ENCODE measurements around the gene ARHGEF26.

ARHGEF26 gene

GRCh38 chr3:154193000-154193615 lies 71.9 kb downstream of the ARHGEF26 start:
- no peaks in the 10 kb centered on the region for H3K36me3 ChIP-seq (ENCODE audit: control insufficient read depth in 4 of 4, insufficient read depth in 4 of 4, low read length in 3 of 4)
- ChIA-PET CTCF (interaction anchor here (1.1 kb wide), 1 partner anchor 59 kb away, joined by 3 read pairs; no protein-coding TSS in a partner anchor), POLR2A (interaction anchor here (0.6 kb wide), 1 partner anchor 52 kb away, joined by 3 read pairs; no protein-coding TSS in a partner anchor)
- no peak overlapping the region for H3K4me3 ChIP-seq (ENCODE audit: control insufficient read depth in 1 of 7, extremely low read depth in 1 of 7, insufficient read depth in 4 of 7, low read depth in 2 of 7, low read length in 6 of 7)
- peak in 2 of 3 donors; percentile 15 to 38 for DNase-seq
- no peaks in the 10 kb centered on the region for H3K9me3 ChIP-seq (ENCODE audit: control extremely low read depth in 1 of 5, control insufficient read depth in 4 of 5, insufficient read depth in 2 of 5, low read depth in 1 of 5, low read length in 4 of 5)
- no CpG with 5 or more reads among the region's 1 CpG for WGBS (ENCODE audit: insufficient coverage)
- H3K27ac ChIP-seq (ENCODE audit: insufficient read depth in 1 of 2, low read depth in 1 of 2, low read length in 2 of 2, poor library complexity in 1 of 2, severe bottlenecking in 2 of 2): no peak overlapping the region
- peaks cover 2 to 34% (median 14%) of the 10 kb centered on the region in 4 experiments for H3K4me1 ChIP-seq (ENCODE audit: control extremely low read depth in 1 of 4, control insufficient read depth in 4 of 4, insufficient read depth in 4 of 4, low read length in 3 of 4)
- H3K27me3 ChIP-seq (replicated peaks in 2 of 5; ENCODE audit: control insufficient read depth in 4 of 5, insufficient read depth in 5 of 5, low read length in 4 of 5): no peaks in the 10 kb centered on the region

- H3K36me3 ChIP-seq (ENCODE audit: control insufficient read depth in 4 of 4, insufficient read depth in 4 of 4, low read length in 3 of 4): no peaks in the 10 kb centered on the region
- DNase-seq: no peak
- peaks cover 2 to 30% (median 14%) of the 10 kb centered on the region in 4 experiments for H3K4me1 ChIP-seq (ENCODE audit: control extremely low read depth in 1 of 4, control insufficient read depth in 4 of 4, insufficient read depth in 4 of 4, low read length in 3 of 4)
- ChIA-PET CTCF (no interaction called here), POLR2A (no interaction called here)
- H3K4me3 ChIP-seq (ENCODE audit: control insufficient read depth in 1 of 7, extremely low read depth in 1 of 7, insufficient read depth in 4 of 7, low read depth in 2 of 7, low read length in 6 of 7): no peak overlapping the region
- WGBS (ENCODE audit: insufficient coverage): 89% methylated on average over 3 of the region's 3 CpGs
- no peak overlapping the region for H3K27ac ChIP-seq (ENCODE audit: insufficient read depth in 1 of 2, low read depth in 1 of 2, low read length in 2 of 2, poor library complexity in 1 of 2, severe bottlenecking in 2 of 2)
- no peaks in the 10 kb centered on the region for H3K27me3 ChIP-seq (replicated peaks in 2 of 5; ENCODE audit: control insufficient read depth in 4 of 5, insufficient read depth in 5 of 5, low read length in 4 of 5)
- peaks cover 0 to 5% (median 0%) of the 10 kb centered on the region in 5 experiments for H3K9me3 ChIP-seq (ENCODE audit: control extremely low read depth in 1 of 5, control insufficient read depth in 4 of 5, insufficient read depth in 2 of 5, low read depth in 1 of 5, low read length in 4 of 5)
These were observed 73.7 kb downstream of the ARHGEF26 start for GRCh38 chr3:154194877-154195276.

GRCh38 chr3:154195620-154196356 lies 74.6 kb downstream of the ARHGEF26 start:
- WGBS (ENCODE audit: insufficient coverage): 38% methylated on average over 6 of the region's 6 CpGs
- H3K9me3 ChIP-seq (ENCODE audit: control extremely low read depth in 1 of 5, control insufficient read depth in 4 of 5, insufficient read depth in 2 of 5, low read depth in 1 of 5, low read length in 4 of 5): peaks cover 0 to 5% (median 0%) of the 10 kb centered on the region in 5 experiments
- POLR2A ChIA-PET: no interaction called here

GRCh38 chr3:154197751-154198150 lies 76.6 kb downstream of the ARHGEF26 start:
- H3K4me1 ChIP-seq (ENCODE audit: control extremely low read depth in 1 of 4, control insufficient read depth in 4 of 4, insufficient read depth in 4 of 4, low read length in 3 of 4): peaks cover 2 to 30% (median 14%) of the 10 kb centered on the region in 4 experiments
- H3K4me3 ChIP-seq (ENCODE audit: control insufficient read depth in 1 of 7, extremely low read depth in 1 of 7, insufficient read depth in 4 of 7, low read depth in 2 of 7, low read length in 6 of 7): no peak overlapping the region
- H3K36me3 ChIP-seq (ENCODE audit: control insufficient read depth in 4 of 4, insufficient read depth in 4 of 4, low read length in 3 of 4): no peaks in the 10 kb centered on the region
- CTCF ChIA-PET: interaction anchor here (1.1 kb wide), 1 partner anchor 13 kb away, joined by 3 read pairs; no protein-coding TSS in a partner anchor
- no peak overlapping the region for H3K27ac ChIP-seq (ENCODE audit: insufficient read depth in 1 of 2, low read depth in 1 of 2, low read length in 2 of 2, poor library complexity in 1 of 2, severe bottlenecking in 2 of 2)
- no peaks in the 10 kb centered on the region for H3K27me3 ChIP-seq (replicated peaks in 2 of 5; ENCODE audit: control insufficient read depth in 4 of 5, insufficient read depth in 5 of 5, low read length in 4 of 5)
- POLR2A ChIA-PET: no interaction called here
- DNase-seq: no peak
- WGBS (ENCODE audit: insufficient coverage): 100% methylated on average over 3 of the region's 4 CpGs
- peaks cover 0 to 5% (median 0%) of the 10 kb centered on the region in 5 experiments for H3K9me3 ChIP-seq (ENCODE audit: control extremely low read depth in 1 of 5, control insufficient read depth in 4 of 5, insufficient read depth in 2 of 5, low read depth in 1 of 5, low read length in 4 of 5)

More at GRCh38 chr3:154195620-154196356, 74.6 kb downstream of the ARHGEF26 start:
- Histone ChIP-seq H3K27me3 (replicated peaks in 2 of 5; ENCODE audit: control insufficient read depth in 4 of 5, insufficient read depth in 5 of 5, low read length in 4 of 5) (no peaks in the 10 kb centered on the region), H3K4me1 (ENCODE audit: control extremely low read depth in 1 of 4, control insufficient read depth in 4 of 4, insufficient read depth in 4 of 4, low read length in 3 of 4) (peaks cover 2 to 30% (median 14%) of the 10 kb centered on the region in 4 experiments), H3K27ac (ENCODE audit: insufficient read depth in 1 of 2, low read depth in 1 of 2, low read length in 2 of 2, poor library complexity in 1 of 2, severe bottlenecking in 2 of 2) (peak overlapping the region in 1 of 2 experiments; percentile 7), H3K36me3 (ENCODE audit: control insufficient read depth in 4 of 4, insufficient read depth in 4 of 4, low read length in 3 of 4) (no peaks in the 10 kb centered on the region), H3K4me3 (ENCODE audit: control insufficient read depth in 1 of 7, extremely low read depth in 1 of 7, insufficient read depth in 4 of 7, low read depth in 2 of 7, low read length in 6 of 7) (peak overlapping the region in 1 of 7 experiments; percentile 1)
- DNase-seq: peak; percentile 19 to 76 (median 60)
- CTCF ChIA-PET: no interaction called here

- H3K27me3 ChIP-seq (replicated peaks in 2 of 5; ENCODE audit: control insufficient read depth in 4 of 5, insufficient read depth in 5 of 5, low read length in 4 of 5): no peaks in the 10 kb centered on the region
- no peak for DNase-seq
- H3K27ac ChIP-seq (ENCODE audit: insufficient read depth in 1 of 2, low read depth in 1 of 2, low read length in 2 of 2, poor library complexity in 1 of 2, severe bottlenecking in 2 of 2): no peak overlapping the region
- no peaks in the 10 kb centered on the region for H3K36me3 ChIP-seq (ENCODE audit: control insufficient read depth in 4 of 4, insufficient read depth in 4 of 4, low read length in 3 of 4)
- H3K9me3 ChIP-seq (ENCODE audit: control extremely low read depth in 1 of 5, control insufficient read depth in 4 of 5, insufficient read depth in 2 of 5, low read depth in 1 of 5, low read length in 4 of 5): peaks cover 0 to 23% (median 2%) of the 10 kb centered on the region in 5 experiments
- H3K4me1 ChIP-seq (ENCODE audit: control extremely low read depth in 1 of 4, control insufficient read depth in 4 of 4, insufficient read depth in 4 of 4, low read length in 3 of 4): no peaks in the 10 kb centered on the region
- H3K4me3 ChIP-seq (ENCODE audit: control insufficient read depth in 1 of 7, extremely low read depth in 1 of 7, insufficient read depth in 4 of 7, low read depth in 2 of 7, low read length in 6 of 7): no peak overlapping the region
- CTCF ChIA-PET: no interaction called here
- POLR2A ChIA-PET: no interaction called here
- WGBS (ENCODE audit: insufficient coverage): 96% methylated on average over 5 of the region's 8 CpGs
These were observed 88.3 kb downstream of the ARHGEF26 start for GRCh38 chr3:154209499-154209898.

GRCh38 chr3:154210986-154211385 lies 89.8 kb downstream of the ARHGEF26 start:
- CTCF ChIA-PET: no interaction called here
- POLR2A ChIA-PET: interaction anchor here (0.7 kb wide), 2 partner anchors 12 to 35 kb away, joined by 4 read pairs; no protein-coding TSS in a partner anchor
- 100% methylated on average over 1 of the region's 1 CpG for WGBS (ENCODE audit: insufficient coverage)

GRCh38 chr3:154214306-154214705 lies 93.1 kb downstream of the ARHGEF26 start:
- Histone ChIP-seq H3K4me1 (ENCODE audit: control extremely low read depth in 1 of 4, control insufficient read depth in 4 of 4, insufficient read depth in 4 of 4, low read length in 3 of 4) (no peaks in the 10 kb centered on the region), H3K27ac (ENCODE audit: insufficient read depth in 1 of 2, low read depth in 1 of 2, low read length in 2 of 2, poor library complexity in 1 of 2, severe bottlenecking in 2 of 2) (no peak overlapping the region), H3K9me3 (ENCODE audit: control extremely low read depth in 1 of 5, control insufficient read depth in 4 of 5, insufficient read depth in 2 of 5, low read depth in 1 of 5, low read length in 4 of 5) (peaks cover 0 to 10% (median 2%) of the 10 kb centered on the region in 5 experiments), H3K36me3 (ENCODE audit: control insufficient read depth in 4 of 4, insufficient read depth in 4 of 4, low read length in 3 of 4) (no peaks in the 10 kb centered on the region), H3K4me3 (ENCODE audit: control insufficient read depth in 1 of 7, extremely low read depth in 1 of 7, insufficient read depth in 4 of 7, low read depth in 2 of 7, low read length in 6 of 7) (no peak overlapping the region), H3K27me3 (replicated peaks in 2 of 5; ENCODE audit: control insufficient read depth in 4 of 5, insufficient read depth in 5 of 5, low read length in 4 of 5) (no peaks in the 10 kb centered on the region)
- no peak for DNase-seq
- WGBS (ENCODE audit: insufficient coverage): 100% methylated on average over 2 of the region's 2 CpGs
- POLR2A ChIA-PET: interaction anchor here (0.6 kb wide), 1 partner anchor 843 kb away, joined by 3 read pairs; no protein-coding TSS in a partner anchor
- CTCF ChIA-PET: interaction anchor here (2.1 kb wide), 1 partner anchor 15 kb away, joined by 7 read pairs; no protein-coding TSS in a partner anchor

More at GRCh38 chr3:154210986-154211385, 89.8 kb downstream of the ARHGEF26 start:
- Histone ChIP-seq H3K27ac (ENCODE audit: insufficient read depth in 1 of 2, low read depth in 1 of 2, low read length in 2 of 2, poor library complexity in 1 of 2, severe bottlenecking in 2 of 2) (no peak overlapping the region), H3K36me3 (ENCODE audit: control insufficient read depth in 4 of 4, insufficient read depth in 4 of 4, low read length in 3 of 4) (no peaks in the 10 kb centered on the region), H3K9me3 (ENCODE audit: control extremely low read depth in 1 of 5, control insufficient read depth in 4 of 5, insufficient read depth in 2 of 5, low read depth in 1 of 5, low read length in 4 of 5) (peaks cover 0 to 19% (median 2%) of the 10 kb centered on the region in 5 experiments), H3K27me3 (replicated peaks in 2 of 5; ENCODE audit: control insufficient read depth in 4 of 5, insufficient read depth in 5 of 5, low read length in 4 of 5) (no peaks in the 10 kb centered on the region), H3K4me3 (ENCODE audit: control insufficient read depth in 1 of 7, extremely low read depth in 1 of 7, insufficient read depth in 4 of 7, low read depth in 2 of 7, low read length in 6 of 7) (no peak overlapping the region), H3K4me1 (ENCODE audit: control extremely low read depth in 1 of 4, control insufficient read depth in 4 of 4, insufficient read depth in 4 of 4, low read length in 3 of 4) (no peaks in the 10 kb centered on the region)
- DNase-seq: no peak

Measured in common myeloid progenitor, CD34-positive (primary cell).